Measurements from ENCODE around the gene GRIK1. TPM values are rescaled to one million over a fixed set of nuclear protein-coding genes. Genes with fewer than 3 reads are reported as not detected.

Gene GRIK1
- total RNA-seq, 1 donor from 2014 or later, result not detected

GRCh38 chr21:29892379-29892778 is 47.4 kb downstream of the GRIK1 start:
- DNase-seq (no peak), ATAC-seq (no peak)
- H3K27ac ChIP-seq, result no peak overlapping the region
- no peak for TF ChIP-seq CTCF (IDR thresholded peaks at IDR 0.05)
- no peaks in the 10 kb centered on the region for H3K36me3 ChIP-seq
- no peaks in the 10 kb centered on the region for H3K27me3 ChIP-seq
- H3K4me3 ChIP-seq, result no peak overlapping the region
- H3K4me1 ChIP-seq, result no peaks in the 10 kb centered on the region
- no peaks in the 10 kb centered on the region for H3K9me3 ChIP-seq
- intact Hi-C loops (cut with DNase I), result no loop called here

GRCh38 chr21:29888437-29888836 is 51.4 kb downstream of the GRIK1 start:
- no peak for TF ChIP-seq CTCF (IDR thresholded peaks at IDR 0.05)
- Histone ChIP-seq H3K4me3 (no peak overlapping the region), H3K9me3 (no peaks in the 10 kb centered on the region), H3K27ac (no peak overlapping the region), H3K27me3 (no peaks in the 10 kb centered on the region), H3K36me3 (no peaks in the 10 kb centered on the region), H3K4me1 (no peaks in the 10 kb centered on the region)
- intact Hi-C loops (cut with DNase I), result no loop called here
- ATAC-seq (no peak), DNase-seq (no peak)

- intact Hi-C loops (cut with DNase I), result no loop called here
- H3K36me3 ChIP-seq, result no peaks in the 10 kb centered on the region
- H3K4me3 ChIP-seq, result no peak overlapping the region
- no peak overlapping the region for H3K27ac ChIP-seq
- DNase-seq (no peak), ATAC-seq (no peak)
- TF ChIP-seq CTCF (IDR thresholded peaks at IDR 0.05), result no peak
- no peaks in the 10 kb centered on the region for H3K9me3 ChIP-seq
- no peaks in the 10 kb centered on the region for H3K27me3 ChIP-seq
- H3K4me1 ChIP-seq, result no peaks in the 10 kb centered on the region
These were observed 52.3 kb downstream of the GRIK1 start for GRCh38 chr21:29887313-29888009.

- H3K9me3 ChIP-seq, result no peaks in the 10 kb centered on the region
- no peak for ATAC-seq
- H3K4me1 ChIP-seq, result no peaks in the 10 kb centered on the region
- intact Hi-C loops (cut with DNase I), result no loop called here
- H3K36me3 ChIP-seq, result no peaks in the 10 kb centered on the region
- no peak for TF ChIP-seq CTCF (IDR thresholded peaks at IDR 0.05)
- no peak overlapping the region for H3K27ac ChIP-seq
- H3K4me3 ChIP-seq, result no peak overlapping the region
- no peak for DNase-seq
- H3K27me3 ChIP-seq, result no peaks in the 10 kb centered on the region
These were observed 54.3 kb downstream of the GRIK1 start for GRCh38 chr21:29885491-29885890.

GRCh38 chr21:29875873-29876272 is 63.9 kb downstream of the GRIK1 start:
- DNase-seq, result no peak
- intact Hi-C loops (cut with DNase I), result no loop called here
- TF ChIP-seq CTCF (IDR thresholded peaks at IDR 0.05), result no peak
- Histone ChIP-seq H3K36me3 (no peaks in the 10 kb centered on the region), H3K27me3 (peaks cover 5% of the 10 kb centered on the region), H3K9me3 (no peaks in the 10 kb centered on the region), H3K4me1 (no peaks in the 10 kb centered on the region), H3K4me3 (no peak overlapping the region), H3K27ac (no peak overlapping the region)
- no peak for ATAC-seq

Measured in upper lobe of right lung (tissue), 1 donor.